ENCODE results near the gene OR10H2. TPM values are rescaled to one million over a fixed set of nuclear protein-coding genes. Genes with fewer than 3 reads are reported as not detected.

The OR10H2 gene
- total RNA-seq, 2 experiments from 2014 or later: not detected

DNA sequence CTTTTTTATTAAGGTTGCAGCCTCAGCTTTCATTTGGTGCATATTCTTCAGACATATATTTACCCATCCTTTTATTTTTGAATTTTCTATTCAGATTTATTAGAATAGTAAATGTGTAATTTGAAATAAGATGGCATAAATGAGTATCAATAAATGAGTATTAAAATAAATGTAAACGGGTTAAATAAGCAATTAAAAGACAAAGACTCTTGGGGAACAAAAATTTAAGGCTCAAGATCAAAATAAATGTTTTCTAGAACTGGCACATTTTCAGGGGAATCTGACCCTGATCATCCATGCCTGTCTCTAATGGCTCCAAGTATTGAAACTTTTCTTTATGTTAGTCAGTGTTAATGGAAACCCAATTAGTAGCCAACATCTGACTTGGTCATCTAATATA, 13.0 kb downstream of the OR10H2 start:
- Histone ChIP-seq H3K9me3 (ENCODE audit: control insufficient read depth in 1 of 2, insufficient read depth in 1 of 2, low read length in 2 of 2) (peaks cover 5 to 11% of the 10 kb centered on the region in 2 experiments), H3K27me3 (ENCODE audit: control insufficient read depth in 1 of 2, insufficient read depth in 2 of 2, low read length in 2 of 2) (peaks cover 5% of the 10 kb centered on the region in 2 experiments), H3K36me3 (ENCODE audit: insufficient read depth, low read length) (no peaks in the 10 kb centered on the region), H3K4me1 (ENCODE audit: insufficient read depth, low read length) (no peaks in the 10 kb centered on the region), H3K27ac (ENCODE audit: low read depth in 1 of 2, low read length in 2 of 2) (no peak overlapping the region), H3K4me3 (ENCODE audit: low read length) (no peak overlapping the region)
- ChIA-PET CTCF (no interaction called here), POLR2A (no interaction called here)
- ATAC-seq (ENCODE audit: poor library complexity) (no peak), DNase-seq (no peak)
- H3K27me3 Mint-ChIP-seq: peaks cover 41% of the 10 kb centered on the region
- H3K4me1 Mint-ChIP-seq (ENCODE audit: low read depth): no peaks in the 10 kb centered on the region
- no peak overlapping the region for H3K27ac Mint-ChIP-seq
- no peak overlapping the region for H3K4me3 Mint-ChIP-seq
- intact Hi-C loops (cut with DNase I, micrococcal nuclease): no loop called here
- peaks cover 12% of the 10 kb centered on the region for H3K9me3 Mint-ChIP-seq
- TF ChIP-seq, protein P1, sequence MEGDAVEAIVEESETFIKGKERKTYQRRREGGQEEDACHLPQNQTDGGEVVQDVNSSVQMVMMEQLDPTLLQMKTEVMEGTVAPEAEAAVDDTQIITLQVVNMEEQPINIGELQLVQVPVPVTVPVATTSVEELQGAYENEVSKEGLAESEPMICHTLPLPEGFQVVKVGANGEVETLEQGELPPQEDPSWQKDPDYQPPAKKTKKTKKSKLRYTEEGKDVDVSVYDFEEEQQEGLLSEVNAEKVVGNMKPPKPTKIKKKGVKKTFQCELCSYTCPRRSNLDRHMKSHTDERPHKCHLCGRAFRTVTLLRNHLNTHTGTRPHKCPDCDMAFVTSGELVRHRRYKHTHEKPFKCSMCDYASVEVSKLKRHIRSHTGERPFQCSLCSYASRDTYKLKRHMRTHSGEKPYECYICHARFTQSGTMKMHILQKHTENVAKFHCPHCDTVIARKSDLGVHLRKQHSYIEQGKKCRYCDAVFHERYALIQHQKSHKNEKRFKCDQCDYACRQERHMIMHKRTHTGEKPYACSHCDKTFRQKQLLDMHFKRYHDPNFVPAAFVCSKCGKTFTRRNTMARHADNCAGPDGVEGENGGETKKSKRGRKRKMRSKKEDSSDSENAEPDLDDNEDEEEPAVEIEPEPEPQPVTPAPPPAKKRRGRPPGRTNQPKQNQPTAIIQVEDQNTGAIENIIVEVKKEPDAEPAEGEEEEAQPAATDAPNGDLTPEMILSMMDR (IDR thresholded peaks at IDR 0.05): no peak
- no peaks in the 10 kb centered on the region for H3K36me3 Mint-ChIP-seq (ENCODE audit: low read depth)

DNA sequence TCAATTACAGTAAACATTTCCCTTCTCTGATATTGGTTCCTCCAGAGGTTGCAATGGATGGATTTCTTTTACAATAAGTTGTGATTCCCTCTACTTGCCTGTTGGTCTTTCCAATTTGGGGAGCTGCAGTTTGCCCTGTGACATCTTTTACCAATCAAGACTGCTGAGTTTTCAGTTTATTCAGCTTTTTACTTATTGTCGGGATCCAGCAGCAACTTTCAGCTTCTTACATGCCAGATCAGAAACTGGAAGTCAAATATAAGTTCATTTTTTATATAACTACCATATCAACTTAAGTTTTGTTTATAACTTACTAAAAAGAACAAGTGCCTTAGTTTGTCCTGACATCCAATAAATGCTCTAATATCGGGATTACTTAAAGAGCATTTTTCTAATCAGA, 20.4 kb downstream of the OR10H2 start:
- H3K36me3 Mint-ChIP-seq (ENCODE audit: low read depth): no peaks in the 10 kb centered on the region
- DNase-seq (no peak), ATAC-seq (ENCODE audit: poor library complexity) (no peak)
- Histone ChIP-seq H3K36me3 (ENCODE audit: insufficient read depth, low read length) (no peaks in the 10 kb centered on the region), H3K4me1 (ENCODE audit: insufficient read depth, low read length) (no peaks in the 10 kb centered on the region), H3K9me3 (ENCODE audit: control insufficient read depth in 1 of 2, insufficient read depth in 1 of 2, low read length in 2 of 2) (no peaks in the 10 kb centered on the region), H3K27me3 (ENCODE audit: control insufficient read depth in 1 of 2, insufficient read depth in 2 of 2, low read length in 2 of 2) (peaks cover 19 to 46% of the 10 kb centered on the region in 2 experiments), H3K4me3 (ENCODE audit: low read length) (no peak overlapping the region), H3K27ac (ENCODE audit: low read depth in 1 of 2, low read length in 2 of 2) (no peak overlapping the region)
- POLR2A ChIA-PET: no interaction called here
- H3K9me3 Mint-ChIP-seq: no peaks in the 10 kb centered on the region
- TF ChIP-seq, protein P1 (IDR thresholded peaks at IDR 0.05): no peak
- CTCF ChIA-PET: interaction anchor here (0.6 kb wide), 1 partner anchor 1425 kb away, joined by 3 read pairs; no protein-coding TSS in a partner anchor
- peaks cover 70% of the 10 kb centered on the region for H3K27me3 Mint-ChIP-seq
- H3K4me3 Mint-ChIP-seq: no peak overlapping the region
- intact Hi-C loops (cut with DNase I, micrococcal nuclease): no loop called here
- H3K4me1 Mint-ChIP-seq (ENCODE audit: low read depth): no peaks in the 10 kb centered on the region
- no peak overlapping the region for H3K27ac Mint-ChIP-seq

DNA sequence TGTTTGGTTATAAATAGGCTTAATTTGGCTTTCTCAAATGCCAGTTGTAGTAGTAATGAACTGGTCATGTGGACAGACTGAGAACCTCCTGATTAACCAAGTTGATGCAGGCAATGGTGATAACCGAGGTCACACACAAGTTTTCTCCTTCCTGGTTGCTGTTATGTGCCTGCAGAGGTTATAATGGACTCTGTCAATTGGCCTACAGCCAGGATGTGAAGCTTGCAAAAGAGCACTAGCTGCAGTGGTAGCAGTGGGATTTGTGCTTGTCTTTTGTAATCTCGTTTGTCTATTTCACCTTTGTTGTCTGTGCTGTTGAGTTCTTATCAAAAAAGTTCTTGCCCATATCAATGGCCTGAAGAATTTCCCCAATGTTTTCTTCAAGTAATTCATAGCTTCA, 30.6 kb downstream of the OR10H2 start:
- Histone ChIP-seq H3K27ac (ENCODE audit: low read depth in 1 of 2, low read length in 2 of 2) (no peak overlapping the region), H3K27me3 (ENCODE audit: control insufficient read depth in 1 of 2, insufficient read depth in 2 of 2, low read length in 2 of 2) (peaks cover 34 to 59% of the 10 kb centered on the region in 2 experiments), H3K4me1 (ENCODE audit: insufficient read depth, low read length) (no peaks in the 10 kb centered on the region), H3K4me3 (ENCODE audit: low read length) (no peak overlapping the region), H3K9me3 (ENCODE audit: control insufficient read depth in 1 of 2, insufficient read depth in 1 of 2, low read length in 2 of 2) (peaks cover 0 to 8% of the 10 kb centered on the region in 2 experiments), H3K36me3 (ENCODE audit: insufficient read depth, low read length) (no peaks in the 10 kb centered on the region)
- Mint-ChIP-seq H3K4me3 (no peak overlapping the region), H3K27ac (no peak overlapping the region), H3K9me3 (peaks cover 5% of the 10 kb centered on the region), H3K27me3 (peaks cover 85% of the 10 kb centered on the region), H3K4me1 (ENCODE audit: low read depth) (no peaks in the 10 kb centered on the region), H3K36me3 (ENCODE audit: low read depth) (no peaks in the 10 kb centered on the region)
- TF ChIP-seq, protein P1 (IDR thresholded peaks at IDR 0.05): no peak
- CTCF ChIA-PET: no interaction called here
- DNase-seq: no peak
- POLR2A ChIA-PET: interaction anchor here (1.0 kb wide), 1 partner anchor 79 kb away, joined by 4 read pairs; no protein-coding TSS in a partner anchor
- intact Hi-C loops (cut with DNase I, micrococcal nuclease): no loop called here
- no peak for ATAC-seq (ENCODE audit: poor library complexity)

Measured in CD4-positive, alpha-beta T cell (primary cell).